ENCODE measurements around the gene PIGBOS1. TPM values are rescaled to one million over a fixed set of nuclear protein-coding genes. Genes with fewer than 3 reads are reported as not detected.

Gene PIGBOS1
- total RNA-seq (16.0 TPM), polyA plus RNA-seq (22.9 TPM)

DNA sequence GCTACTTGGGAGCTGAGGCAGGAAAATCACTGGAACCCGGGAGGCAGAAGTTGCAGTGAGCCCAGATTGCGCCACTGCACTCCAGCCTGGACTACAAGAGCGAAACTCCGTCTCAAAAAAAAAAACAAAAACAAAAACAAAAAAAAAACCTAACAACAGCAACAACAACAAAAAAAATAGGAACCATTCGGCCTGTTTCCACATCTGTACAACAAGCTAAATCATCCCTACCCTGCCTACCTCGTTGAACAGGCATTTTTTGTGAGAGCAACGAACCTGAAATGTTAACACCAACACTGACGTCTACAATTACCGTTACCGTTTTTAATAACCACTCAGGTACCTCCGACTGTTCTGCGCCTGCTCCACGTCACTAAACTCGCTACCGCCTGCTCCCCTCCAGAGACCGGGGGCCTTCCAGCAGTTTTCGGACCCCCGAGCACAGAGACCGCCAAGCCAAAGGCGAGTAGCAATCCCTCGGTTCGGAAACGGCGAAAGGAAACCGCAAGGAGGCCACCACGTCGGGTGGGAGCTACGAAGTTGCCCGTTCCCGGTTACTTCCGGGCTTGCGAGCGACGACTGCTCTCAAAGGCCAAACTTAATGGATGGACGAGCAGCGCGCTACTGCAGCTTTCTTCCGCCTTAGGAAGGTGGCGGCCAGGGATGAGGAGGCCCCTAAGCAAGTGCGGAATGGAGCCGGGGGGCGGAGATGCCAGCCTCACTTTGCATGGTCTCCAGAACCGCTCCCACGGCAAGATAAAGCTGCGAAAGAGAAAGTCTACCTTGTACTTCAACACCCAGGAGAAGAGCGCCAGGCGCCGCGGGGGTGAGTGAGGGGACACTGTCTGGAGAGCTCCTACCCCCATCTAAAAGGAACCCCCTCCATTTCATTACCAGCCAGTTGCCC lies at the start of gene PIGBOS1, which contains the start of gene PIGB:
PIGBOS1 (minus strand) TSS at position 536 of the 907 bp plus-strand sequence. CDS start 1,331 bp downstream, outside the sequence.
PIGB (plus strand) TSS at position 635 of the 907 bp plus-strand sequence; CDS start at position 664, 29 bp downstream.
- H3K4me3 ChIP-seq (ENCODE audit: low read depth, low read length), result peak within 1 kb of the TSS; percentile 61
- H3K36me3 ChIP-seq (ENCODE audit: insufficient read depth), result no peaks in the 10 kb centered on the region
- DNase-seq (ENCODE audit: extremely low spot score), result peak; percentile 69
- WGBS, result 2% methylated on average over 49 of the region's 49 CpGs
- peak within 1 kb of the TSS; percentile 77 for H3K27ac ChIP-seq (ENCODE audit: low read depth)
- H3K4me1 ChIP-seq (ENCODE audit: insufficient read depth), result no peaks in the 10 kb centered on the region

GRCh38 chr15:55366981-55367380 lies 48.1 kb upstream of the PIGBOS1 start:
- no peak for DNase-seq (ENCODE audit: extremely low spot score)
- no peak overlapping the region for H3K4me3 ChIP-seq (ENCODE audit: low read depth, low read length)
- WGBS, result 83% methylated on average over 1 of the region's 1 CpG
- peaks cover 3% of the 10 kb centered on the region for H3K36me3 ChIP-seq (ENCODE audit: insufficient read depth)
- H3K4me1 ChIP-seq (ENCODE audit: insufficient read depth), result no peaks in the 10 kb centered on the region
- no peak overlapping the region for H3K27ac ChIP-seq (ENCODE audit: low read depth)

DNA sequence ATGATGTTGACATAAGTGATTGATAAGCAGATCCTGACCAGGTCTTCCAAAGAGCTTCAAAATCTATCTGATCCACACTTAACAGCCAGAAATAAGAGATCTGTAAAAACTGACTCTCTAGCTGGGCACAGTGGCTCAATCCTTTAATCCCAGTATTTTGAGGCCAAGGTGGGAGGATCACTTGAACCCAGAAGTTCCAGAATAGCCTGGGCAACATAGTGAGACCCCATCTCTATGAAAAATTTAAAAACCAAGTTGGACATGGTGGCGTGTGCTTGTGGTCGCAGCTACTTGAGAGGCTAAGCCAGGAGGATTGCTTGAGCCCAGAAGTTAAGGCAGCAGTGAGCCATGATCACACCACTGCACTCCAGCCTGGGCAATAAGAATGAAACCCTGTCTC lies 43.7 kb upstream of the PIGBOS1 start:
- Histone ChIP-seq H3K36me3 (ENCODE audit: insufficient read depth) (peaks cover 1% of the 10 kb centered on the region), H3K27ac (ENCODE audit: low read depth) (no peak overlapping the region), H3K4me1 (ENCODE audit: insufficient read depth) (no peaks in the 10 kb centered on the region), H3K4me3 (ENCODE audit: low read depth, low read length) (no peak overlapping the region)
- 97% methylated on average over 2 of the region's 2 CpGs for WGBS
- no peak for DNase-seq (ENCODE audit: extremely low spot score)

DNA sequence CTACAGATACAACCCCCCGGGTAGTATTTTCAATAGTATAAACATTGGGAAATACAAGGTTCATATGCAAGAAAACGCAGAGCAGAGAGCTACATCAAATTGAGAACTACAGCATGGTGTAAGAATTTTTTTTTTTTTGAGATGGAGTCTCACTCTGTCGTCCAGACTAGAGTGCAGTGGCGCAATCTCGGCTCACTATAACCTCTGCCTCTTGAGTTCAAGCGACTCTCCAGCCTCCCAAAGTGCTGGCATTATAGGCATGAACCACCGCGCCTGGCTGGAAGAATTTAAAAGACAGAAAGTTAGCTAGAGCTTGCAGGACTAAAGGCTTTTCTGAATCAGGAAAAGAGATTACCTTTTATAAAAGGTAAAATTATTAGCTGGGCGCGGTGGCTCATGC lies 42.1 kb upstream of the PIGBOS1 start:
- Histone ChIP-seq H3K4me1 (ENCODE audit: insufficient read depth) (no peaks in the 10 kb centered on the region), H3K27ac (ENCODE audit: low read depth) (no peak overlapping the region), H3K4me3 (ENCODE audit: low read depth, low read length) (no peak overlapping the region), H3K36me3 (ENCODE audit: insufficient read depth) (peaks cover 4% of the 10 kb centered on the region)
- no peak for DNase-seq (ENCODE audit: extremely low spot score)
- 82% methylated on average over 10 of the region's 10 CpGs for WGBS

DNA sequence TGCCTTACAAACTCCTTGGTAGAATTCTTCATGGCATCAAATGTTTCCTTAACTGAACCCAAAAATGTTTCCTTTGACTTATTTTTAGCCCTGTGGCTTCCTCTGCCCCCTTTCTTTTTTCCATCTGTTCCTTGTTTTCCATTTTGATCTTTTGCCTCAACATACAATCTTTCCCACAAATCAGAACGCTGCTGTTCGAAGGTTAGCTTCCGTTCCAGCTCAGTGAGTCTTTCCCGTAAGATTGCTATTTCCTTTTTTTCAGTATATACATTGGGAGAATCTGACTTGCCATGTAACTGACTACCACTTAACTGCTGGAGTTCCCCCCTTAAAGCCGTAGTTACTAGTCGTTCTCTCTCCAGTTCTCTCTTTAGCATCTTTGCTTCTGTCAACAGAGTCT lies 41.3 kb upstream of the PIGBOS1 start:
- DNase-seq (ENCODE audit: extremely low spot score), result no peak
- no peak overlapping the region for H3K4me3 ChIP-seq (ENCODE audit: low read depth, low read length)
- H3K4me1 ChIP-seq (ENCODE audit: insufficient read depth), result no peaks in the 10 kb centered on the region
- H3K36me3 ChIP-seq (ENCODE audit: insufficient read depth), result peaks cover 4% of the 10 kb centered on the region
- no peak overlapping the region for H3K27ac ChIP-seq (ENCODE audit: low read depth)
- 63% methylated on average over 6 of the region's 6 CpGs for WGBS

- Histone ChIP-seq H3K27ac (ENCODE audit: low read depth) (no peak overlapping the region), H3K4me3 (ENCODE audit: low read depth, low read length) (no peak overlapping the region), H3K4me1 (ENCODE audit: insufficient read depth) (no peaks in the 10 kb centered on the region), H3K36me3 (ENCODE audit: insufficient read depth) (peaks cover 4% of the 10 kb centered on the region)
- no peak for DNase-seq (ENCODE audit: extremely low spot score)
Observed at GRCh38 chr15:55358471-55358870, 39.5 kb upstream of the PIGBOS1 start.

GRCh38 chr15:55357774-55358173 lies 38.9 kb upstream of the PIGBOS1 start:
- Histone ChIP-seq H3K36me3 (ENCODE audit: insufficient read depth) (peaks cover 3% of the 10 kb centered on the region), H3K27ac (ENCODE audit: low read depth) (no peak overlapping the region), H3K4me1 (ENCODE audit: insufficient read depth) (no peaks in the 10 kb centered on the region), H3K4me3 (ENCODE audit: low read depth, low read length) (no peak overlapping the region)
- no peak for DNase-seq (ENCODE audit: extremely low spot score)
- 94% methylated on average over 2 of the region's 2 CpGs for WGBS

DNA sequence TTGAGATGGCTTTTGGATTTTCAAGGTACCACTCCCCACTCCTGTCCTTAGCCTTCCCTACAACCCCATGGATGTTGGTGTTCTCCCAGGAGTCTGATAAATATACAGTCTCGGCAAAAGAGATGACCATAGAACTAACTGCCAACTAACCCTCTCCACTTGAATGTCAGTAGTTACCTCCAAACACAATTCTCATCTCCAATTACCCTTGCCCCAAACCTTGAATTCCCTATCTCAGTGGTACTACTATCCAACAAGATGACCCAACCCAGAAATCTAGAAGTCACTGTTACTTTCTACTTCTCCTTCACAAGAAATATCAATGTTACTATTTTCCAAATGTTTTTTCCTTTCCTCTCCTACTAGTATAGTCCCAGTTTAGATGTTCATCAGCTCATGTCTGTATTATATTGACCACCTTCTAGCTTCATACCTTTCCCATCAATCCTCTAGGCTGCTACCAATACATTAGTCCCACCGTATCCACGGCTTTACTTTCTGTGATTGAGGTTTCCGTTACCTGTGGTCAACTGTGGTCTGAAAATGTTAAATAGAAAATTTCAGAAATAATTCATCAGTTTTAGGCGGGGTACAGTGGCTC lies 38.2 kb upstream of the PIGBOS1 start:
- Histone ChIP-seq H3K27ac (ENCODE audit: low read depth) (no peak overlapping the region), H3K4me3 (ENCODE audit: low read depth, low read length) (no peak overlapping the region), H3K36me3 (ENCODE audit: insufficient read depth) (peaks cover 2% of the 10 kb centered on the region), H3K4me1 (ENCODE audit: insufficient read depth) (no peaks in the 10 kb centered on the region)
- 96% methylated on average over 5 of the region's 5 CpGs for WGBS
- no peak for DNase-seq (ENCODE audit: extremely low spot score)

GRCh38 chr15:55353025-55353424 lies 34.1 kb upstream of the PIGBOS1 start:
- 58% methylated on average over 2 of the region's 2 CpGs for WGBS
- no peak for DNase-seq (ENCODE audit: extremely low spot score)
- Histone ChIP-seq H3K27ac (ENCODE audit: low read depth) (no peak overlapping the region), H3K36me3 (ENCODE audit: insufficient read depth) (peaks cover 2% of the 10 kb centered on the region), H3K4me1 (ENCODE audit: insufficient read depth) (no peaks in the 10 kb centered on the region), H3K4me3 (ENCODE audit: low read depth, low read length) (no peak overlapping the region)

GRCh38 chr15:55349282-55349681 lies 30.4 kb upstream of the PIGBOS1 start:
- DNase-seq (ENCODE audit: extremely low spot score), result no peak
- Histone ChIP-seq H3K4me1 (ENCODE audit: insufficient read depth) (no peaks in the 10 kb centered on the region), H3K36me3 (ENCODE audit: insufficient read depth) (no peaks in the 10 kb centered on the region), H3K4me3 (ENCODE audit: low read depth, low read length) (no peak overlapping the region), H3K27ac (ENCODE audit: low read depth) (no peak overlapping the region)
- WGBS, result 100% methylated on average over 2 of the region's 2 CpGs

DNA sequence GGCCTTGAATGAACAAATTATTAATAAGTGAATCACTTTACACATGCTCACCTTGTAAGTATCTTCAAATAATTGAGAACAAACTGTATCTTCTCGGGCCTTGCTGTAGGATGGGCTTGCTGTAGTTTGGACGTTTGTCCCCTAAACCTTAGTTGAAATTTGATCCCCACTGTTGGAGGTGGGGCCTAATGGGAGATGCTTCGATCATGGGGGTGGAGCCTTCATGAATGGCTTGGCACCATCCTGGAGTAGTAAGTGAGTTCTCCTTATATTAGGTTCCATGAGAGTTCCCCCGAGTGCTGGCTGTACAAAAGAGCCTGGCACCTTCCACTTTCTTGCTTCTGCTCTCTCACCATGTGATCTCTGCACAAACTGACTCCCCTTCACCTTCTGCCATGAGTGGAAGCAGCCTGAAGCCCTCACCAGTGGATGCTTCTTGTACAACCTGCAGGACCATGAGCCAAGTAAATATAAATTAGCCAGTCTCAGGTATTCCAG lies 29.4 kb upstream of the PIGBOS1 start:
- Histone ChIP-seq H3K4me3 (ENCODE audit: low read depth, low read length) (no peak overlapping the region), H3K27ac (ENCODE audit: low read depth) (no peak overlapping the region)
- WGBS, result 68% methylated on average over 4 of the region's 4 CpGs

GRCh38 chr15:55344206-55344605 lies 25.3 kb upstream of the PIGBOS1 start:
- DNase-seq (ENCODE audit: extremely low spot score), result no peak
- Histone ChIP-seq H3K4me3 (ENCODE audit: low read depth, low read length) (no peak overlapping the region), H3K36me3 (ENCODE audit: insufficient read depth) (peaks cover 4% of the 10 kb centered on the region), H3K27ac (ENCODE audit: low read depth) (no peak overlapping the region), H3K4me1 (ENCODE audit: insufficient read depth) (no peaks in the 10 kb centered on the region)
- WGBS, result 88% methylated on average over 2 of the region's 2 CpGs

More for the DNA sequence above, 29.4 kb upstream of the PIGBOS1 start:
- Histone ChIP-seq H3K4me1 (ENCODE audit: insufficient read depth) (no peaks in the 10 kb centered on the region), H3K36me3 (ENCODE audit: insufficient read depth) (peaks cover 2% of the 10 kb centered on the region)
- no peak for DNase-seq (ENCODE audit: extremely low spot score)

DNA sequence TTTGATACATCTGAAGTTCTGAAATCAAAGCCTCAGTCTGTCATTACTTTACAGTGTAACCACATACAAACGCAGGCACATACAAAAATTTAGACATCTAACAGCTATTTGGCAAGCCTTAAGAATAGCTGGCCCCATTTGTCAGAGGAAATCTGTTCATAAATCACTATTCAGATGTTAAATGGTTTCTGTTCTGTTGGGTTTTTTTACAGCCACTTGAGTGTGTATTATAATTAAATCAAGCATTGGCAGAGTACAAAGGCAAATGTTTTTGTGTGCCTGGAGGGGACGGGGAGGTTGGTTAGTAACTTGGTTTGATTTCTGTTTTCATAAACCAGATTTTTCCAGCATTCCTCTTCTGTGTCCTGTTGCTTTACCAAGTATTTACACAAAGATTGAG lies 24.2 kb upstream of the PIGBOS1 start:
- no peak overlapping the region for H3K27ac ChIP-seq (ENCODE audit: low read depth)

DNA sequence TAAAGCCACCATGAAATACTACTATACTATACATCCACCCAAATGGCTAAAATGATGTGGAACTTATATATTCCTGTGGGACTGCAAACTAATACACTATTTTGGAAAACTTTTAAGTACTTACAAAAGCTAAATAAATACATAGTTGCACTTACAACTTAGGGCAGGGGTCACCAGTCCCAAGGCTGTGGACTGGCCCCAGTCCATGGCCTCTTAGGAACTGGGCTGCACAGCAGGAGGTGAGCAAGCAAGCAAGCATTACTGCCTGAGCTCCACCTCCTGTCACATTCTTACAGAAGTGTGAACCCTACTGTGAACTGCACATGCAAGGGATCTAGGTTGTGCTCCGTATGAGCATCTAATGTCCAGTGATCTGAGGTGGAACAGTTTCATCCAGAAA lies 18.2 kb upstream of the PIGBOS1 start:
- peaks cover 2% of the 10 kb centered on the region for H3K36me3 ChIP-seq (ENCODE audit: insufficient read depth)
- H3K27ac ChIP-seq (ENCODE audit: low read depth), result no peak overlapping the region
- H3K4me3 ChIP-seq (ENCODE audit: low read depth, low read length), result no peak overlapping the region
- DNase-seq (ENCODE audit: extremely low spot score), result no peak
- WGBS, result 83% methylated on average over 1 of the region's 1 CpG
- no peaks in the 10 kb centered on the region for H3K4me1 ChIP-seq (ENCODE audit: insufficient read depth)

More for the DNA sequence above, 24.2 kb upstream of the PIGBOS1 start:
- Histone ChIP-seq H3K36me3 (ENCODE audit: insufficient read depth) (peaks cover 4% of the 10 kb centered on the region), H3K4me1 (ENCODE audit: insufficient read depth) (no peaks in the 10 kb centered on the region), H3K4me3 (ENCODE audit: low read depth, low read length) (no peak overlapping the region)
- WGBS, result 45% methylated on average over 2 of the region's 2 CpGs
- DNase-seq (ENCODE audit: extremely low spot score), result peak; percentile 17

All from urinary bladder (tissue), 4 donors.